ENCODE measurements around the gene ILKAP.

The ILKAP gene

GRCh38 chr2:238152771-238153688, 50.5 kb downstream of the ILKAP start:
- FAIRE-seq (no peak), DNase-seq (ENCODE audit: insufficient read length) (no peak)
- no peak for TF ChIP-seq POLR2A (IDR thresholded peaks at IDR 0.05; ENCODE audit: low read depth, low read length)
- no peak for TF ChIP-seq POLR2AphosphoS5 (IDR thresholded peaks at IDR 0.05; ENCODE audit: low read depth, low read length)
- TF ChIP-seq TAF1 (IDR thresholded peaks at IDR 0.05; ENCODE audit: borderline replicate concordance, low read depth, low read length) = no peak

DNA sequence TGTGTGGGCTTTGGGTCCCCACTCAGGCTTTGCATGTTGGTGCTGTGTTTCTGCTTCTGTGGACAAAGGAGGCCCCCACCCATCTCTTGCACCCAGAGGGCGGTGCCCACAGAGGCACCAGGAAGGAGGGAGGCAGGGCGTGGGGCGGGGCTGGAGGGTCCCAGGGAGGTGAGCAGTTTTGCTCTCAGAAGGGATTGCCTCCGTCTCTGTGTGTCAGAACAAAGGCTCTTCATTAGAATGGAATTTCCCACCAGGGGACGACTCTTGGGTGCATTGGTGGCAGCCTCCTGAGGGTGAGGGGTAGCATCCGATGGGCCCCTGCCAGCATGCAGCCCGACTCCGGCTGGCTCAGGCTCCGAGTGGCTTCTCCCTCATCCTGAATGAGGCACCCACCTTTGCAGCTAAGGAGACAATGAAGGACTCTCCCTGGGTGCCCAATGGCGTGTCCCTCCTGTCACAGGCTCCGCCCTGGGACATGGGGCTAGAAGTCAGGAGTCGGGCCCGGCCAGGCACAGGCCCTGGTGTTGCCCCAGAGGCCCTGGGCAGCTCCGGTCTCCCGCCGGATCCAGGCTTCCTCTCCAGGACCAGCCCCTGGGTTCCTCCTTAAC, 51.8 kb downstream of the ILKAP start:
- no peak for FAIRE-seq
- DNase-seq (ENCODE audit: insufficient read length) = no peak

GRCh38 chr2:238151205-238151604, 52.3 kb downstream of the ILKAP start:
- DNase-seq (ENCODE audit: insufficient read length) (no peak), FAIRE-seq (no peak)
- TF ChIP-seq TAF1 (IDR thresholded peaks at IDR 0.05; ENCODE audit: borderline replicate concordance, low read depth, low read length) (no peak), POLR2AphosphoS5 (IDR thresholded peaks at IDR 0.05; ENCODE audit: low read depth, low read length) (no peak), POLR2A (IDR thresholded peaks at IDR 0.05; ENCODE audit: low read depth, low read length) (no peak)

More for the DNA sequence above, 51.8 kb downstream of the ILKAP start:
- no peak for TF ChIP-seq POLR2A (IDR thresholded peaks at IDR 0.05; ENCODE audit: low read depth, low read length)

- TF ChIP-seq TAF1 (IDR thresholded peaks at IDR 0.05; ENCODE audit: borderline replicate concordance, low read depth, low read length) (no peak), POLR2A (IDR thresholded peaks at IDR 0.05; ENCODE audit: low read depth, low read length) (no peak), POLR2AphosphoS5 (IDR thresholded peaks at IDR 0.05; ENCODE audit: low read depth, low read length) (no peak)
- DNase-seq (ENCODE audit: insufficient read length) (no peak), FAIRE-seq (no peak)
These were observed 52.8 kb downstream of the ILKAP start for GRCh38 chr2:238150686-238151085.

DNA sequence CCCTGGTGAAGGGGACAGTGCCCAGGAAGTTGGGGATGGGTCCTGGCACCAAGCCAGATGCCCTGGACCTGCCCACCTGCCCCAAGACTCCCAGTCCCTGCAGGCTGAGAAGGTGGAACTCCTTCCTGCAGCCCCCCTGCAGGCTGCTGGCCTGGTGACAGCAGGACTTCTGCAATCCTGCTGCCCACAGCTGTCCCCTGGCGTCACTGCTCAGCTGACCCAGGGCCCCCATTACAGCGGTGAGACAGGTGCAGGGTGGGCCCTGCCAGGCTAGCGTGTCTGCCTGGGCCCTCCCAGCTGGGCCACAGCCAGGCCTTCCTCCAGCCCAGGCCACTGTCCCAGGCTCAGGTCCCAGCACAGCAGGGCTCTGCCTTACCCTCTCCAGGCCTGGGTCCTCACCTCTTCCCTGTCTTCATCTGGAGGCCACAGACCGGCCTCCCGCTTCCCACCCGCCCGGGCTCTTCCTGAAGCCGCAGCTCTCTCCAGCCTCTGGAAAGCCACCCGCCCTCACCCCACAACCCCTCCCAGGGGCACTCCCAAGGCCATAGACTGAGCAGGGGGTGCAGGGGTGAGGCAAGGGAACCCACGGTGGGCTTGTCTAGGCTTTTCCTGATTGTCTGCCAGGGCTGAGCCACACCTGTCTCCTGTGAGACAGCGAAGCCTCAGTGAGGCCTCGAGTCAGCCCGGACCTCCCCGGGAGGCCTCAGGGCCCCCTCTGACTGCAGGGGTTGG, 53.5 kb downstream of the ILKAP start:
- DNase-seq (ENCODE audit: insufficient read length) = no peak
- FAIRE-seq = no peak
- TF ChIP-seq POLR2A (IDR thresholded peaks at IDR 0.05; ENCODE audit: low read depth, low read length) (no peak), POLR2AphosphoS5 (IDR thresholded peaks at IDR 0.05; ENCODE audit: low read depth, low read length) (no peak), TAF1 (IDR thresholded peaks at IDR 0.05; ENCODE audit: borderline replicate concordance, low read depth, low read length) (no peak)

DNA sequence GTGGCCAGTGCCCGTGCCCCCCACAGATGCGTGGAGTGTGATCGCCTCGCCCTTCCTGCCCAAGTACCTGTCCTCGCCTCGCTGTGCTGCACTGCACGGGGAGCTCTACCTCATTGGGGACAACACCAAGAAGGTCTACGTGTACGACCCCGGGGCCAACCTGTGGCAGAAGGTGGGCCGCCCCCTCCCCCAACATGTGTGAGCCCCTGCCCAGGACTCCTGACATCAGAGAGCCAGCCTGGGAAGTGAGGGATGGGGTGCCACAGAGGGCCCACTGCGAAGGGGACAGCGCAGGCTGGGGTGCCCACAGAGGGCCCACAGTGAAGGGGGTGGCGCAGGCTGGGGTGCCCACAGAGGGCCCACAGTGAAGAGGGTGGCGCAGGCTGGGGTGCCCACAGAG, 54.5 kb downstream of the ILKAP start:
- TF ChIP-seq POLR2A (IDR thresholded peaks at IDR 0.05; ENCODE audit: low read depth, low read length) (no peak), TAF1 (IDR thresholded peaks at IDR 0.05; ENCODE audit: borderline replicate concordance, low read depth, low read length) (no peak), POLR2AphosphoS5 (IDR thresholded peaks at IDR 0.05; ENCODE audit: low read depth, low read length) (no peak)
- no peak for DNase-seq (ENCODE audit: insufficient read length)
- FAIRE-seq = no peak

GRCh38 chr2:238146884-238147544, 56.5 kb downstream of the ILKAP start:
- DNase-seq (ENCODE audit: insufficient read length) = no peak
- TF ChIP-seq POLR2AphosphoS5 (IDR thresholded peaks at IDR 0.05; ENCODE audit: low read depth, low read length) (no peak), POLR2A (IDR thresholded peaks at IDR 0.05; ENCODE audit: low read depth, low read length) (no peak), TAF1 (IDR thresholded peaks at IDR 0.05; ENCODE audit: borderline replicate concordance, low read depth, low read length) (no peak)
- FAIRE-seq = no peak

- DNase-seq (ENCODE audit: insufficient read length) (no peak), FAIRE-seq (no peak)
- TF ChIP-seq TAF1 (IDR thresholded peaks at IDR 0.05; ENCODE audit: borderline replicate concordance, low read depth, low read length) = no peak
- TF ChIP-seq POLR2AphosphoS5 (IDR thresholded peaks at IDR 0.05; ENCODE audit: low read depth, low read length) = no peak
- no peak for TF ChIP-seq POLR2A (IDR thresholded peaks at IDR 0.05; ENCODE audit: low read depth, low read length)
These were observed 57.6 kb downstream of the ILKAP start for GRCh38 chr2:238145851-238146250.

GRCh38 chr2:238145046-238145445, 58.4 kb downstream of the ILKAP start:
- DNase-seq (ENCODE audit: insufficient read length) (no peak), FAIRE-seq (no peak)
- TF ChIP-seq TAF1 (IDR thresholded peaks at IDR 0.05; ENCODE audit: borderline replicate concordance, low read depth, low read length) = no peak
- TF ChIP-seq POLR2A (IDR thresholded peaks at IDR 0.05; ENCODE audit: low read depth, low read length) = no peak
- no peak for TF ChIP-seq POLR2AphosphoS5 (IDR thresholded peaks at IDR 0.05; ENCODE audit: low read depth, low read length)

GRCh38 chr2:238144262-238144661, 59.2 kb downstream of the ILKAP start:
- FAIRE-seq = no peak
- no peak for DNase-seq (ENCODE audit: insufficient read length)
- no peak for TF ChIP-seq POLR2A (IDR thresholded peaks at IDR 0.05; ENCODE audit: low read depth, low read length)
- TF ChIP-seq POLR2AphosphoS5 (IDR thresholded peaks at IDR 0.05; ENCODE audit: low read depth, low read length) = no peak
- TF ChIP-seq TAF1 (IDR thresholded peaks at IDR 0.05; ENCODE audit: borderline replicate concordance, low read depth, low read length) = no peak

All from GM12892 (cell line).